ENCODE data around the gene COX10.
A peak's percentile ranks its signal among the peaks of the same experiment; 100 is the strongest.
"Not testable (repeated sequence)": the region's sequence is repeated elsewhere in the genome, so short reads cannot be mapped to it uniquely, and the experiment has no call there.

COX10 gene

DNA sequence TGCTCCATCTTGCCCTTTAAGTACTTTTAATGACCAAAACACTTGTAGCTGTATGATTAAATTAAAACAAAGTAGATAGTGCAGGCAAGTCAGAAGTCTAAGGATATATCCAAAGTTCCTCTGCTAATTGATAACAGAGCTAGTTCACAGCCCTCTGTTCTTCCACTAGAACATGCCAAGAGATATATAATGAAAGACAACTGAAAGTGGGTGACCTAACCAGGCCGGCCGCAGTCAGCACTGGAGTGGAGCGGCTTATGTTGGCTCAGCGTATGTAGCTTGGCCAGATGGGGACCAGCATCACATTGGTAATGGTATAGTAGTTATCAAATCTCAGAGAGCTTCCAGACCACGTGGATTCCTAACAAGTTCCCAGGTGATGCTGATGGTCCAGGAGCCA lies 115.2 kb downstream of the COX10 start:
- DNase-seq, result not testable (repeated sequence)

DNA sequence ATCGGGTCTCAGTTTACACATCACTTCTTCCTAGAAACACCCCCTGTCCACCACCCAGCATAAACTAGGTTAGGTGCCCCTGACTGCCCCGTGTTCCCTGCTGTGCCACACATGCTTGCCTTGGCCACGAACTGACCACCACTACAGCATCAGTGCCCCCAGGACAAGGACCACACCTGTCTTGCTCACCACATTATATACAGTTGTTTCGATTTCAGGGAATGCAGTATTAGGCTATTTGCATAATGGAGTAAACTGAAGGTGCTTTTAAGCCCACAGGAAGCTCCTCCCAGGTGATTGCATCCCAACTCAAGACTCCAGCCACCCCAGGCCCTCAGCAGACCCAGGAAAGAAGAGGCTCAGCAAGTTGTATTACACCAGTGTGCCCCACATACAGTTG lies 117.1 kb downstream of the COX10 start:
- DNase-seq, result not testable (repeated sequence)

DNA sequence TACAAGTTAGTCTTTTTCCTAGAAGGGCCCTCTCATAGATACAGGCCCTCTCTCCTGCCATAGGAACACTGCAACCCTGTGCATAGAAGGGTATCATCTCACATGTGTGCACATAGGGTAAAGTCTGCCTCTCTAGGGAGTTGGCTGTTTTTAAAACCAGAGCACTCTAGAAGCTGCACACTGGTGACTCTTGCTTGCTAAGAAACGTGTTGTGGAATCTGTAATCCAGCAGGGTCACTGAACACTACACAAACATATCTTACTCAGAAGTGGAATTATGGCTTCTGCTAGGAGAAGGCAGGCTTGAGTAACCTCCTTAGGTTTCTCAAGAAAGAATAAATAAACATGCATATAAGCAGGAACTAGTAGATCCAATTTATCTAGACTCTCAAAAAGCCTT lies 121.5 kb downstream of the COX10 start:
- not testable (repeated sequence) for DNase-seq

DNA sequence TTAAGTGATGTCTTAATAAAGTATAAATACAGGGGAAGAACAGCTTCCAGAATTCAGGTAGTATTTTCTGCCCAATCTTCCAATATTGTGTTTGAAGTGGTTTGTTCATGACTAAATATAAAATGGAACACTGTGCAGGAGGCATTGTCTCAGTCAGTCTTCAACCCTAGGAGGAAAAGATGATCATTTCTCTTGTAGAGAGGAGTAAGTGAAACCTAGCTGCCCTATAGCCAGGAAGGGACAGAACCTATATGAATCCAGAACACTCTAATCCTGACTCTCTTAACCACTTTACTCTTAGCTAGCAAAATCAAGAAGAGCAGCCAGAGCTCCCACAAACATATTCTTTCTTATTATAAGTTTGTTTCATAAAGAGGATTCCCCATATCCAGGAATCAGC lies 122.2 kb downstream of the COX10 start:
- not testable (repeated sequence) for DNase-seq

DNA sequence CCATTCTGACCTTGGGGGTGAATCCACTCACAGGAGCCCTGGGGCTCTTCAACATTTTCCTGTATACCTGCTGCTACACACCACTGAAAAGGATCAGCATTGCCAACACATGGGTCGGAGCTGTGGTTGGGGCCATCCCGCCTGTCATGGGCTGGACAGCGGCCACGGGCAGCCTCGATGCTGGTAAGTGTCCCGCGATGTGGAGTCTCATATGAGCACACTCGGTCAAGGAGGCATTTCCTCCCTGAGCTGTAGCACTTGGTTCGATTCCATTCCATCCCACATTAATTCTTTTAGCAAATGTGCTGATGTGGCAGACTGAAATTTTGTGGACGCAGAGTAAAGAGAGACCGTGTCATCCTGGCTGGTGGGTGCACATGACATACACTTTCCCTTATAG lies 122.7 kb downstream of the COX10 start:
- not testable (repeated sequence) for DNase-seq

DNA sequence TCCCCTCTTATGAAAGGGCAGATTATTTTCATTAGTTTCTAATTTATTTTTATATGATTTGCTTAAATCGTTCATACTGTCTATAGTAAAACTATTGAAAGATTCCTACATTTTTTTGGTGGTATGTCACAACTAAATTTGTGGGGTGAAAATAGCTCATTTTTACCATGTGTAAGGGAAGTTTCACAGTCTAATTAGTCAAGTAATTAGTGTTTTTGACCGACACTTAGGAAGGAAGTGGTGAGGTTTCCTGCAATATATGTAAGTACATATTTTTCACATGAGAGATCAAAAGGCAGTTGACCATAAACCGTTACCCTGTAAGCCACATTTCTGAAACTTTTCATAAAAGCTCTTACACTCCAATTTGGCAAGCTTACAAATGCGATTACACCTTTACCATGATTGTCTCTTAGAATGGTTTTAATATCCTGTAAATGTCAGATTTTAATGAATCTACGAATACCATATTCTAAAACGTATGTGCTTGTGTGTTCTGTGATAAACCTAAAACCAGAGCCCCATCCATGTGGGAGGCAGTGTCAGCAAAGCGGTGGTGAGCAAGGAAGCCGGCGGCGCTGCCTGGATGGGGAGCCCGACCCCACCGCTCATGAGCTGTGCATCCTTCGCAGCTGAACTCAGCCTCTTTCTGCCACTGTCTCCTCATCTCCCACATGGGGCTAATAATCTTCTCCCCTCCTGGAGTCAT lies 123.5 kb downstream of the COX10 start:
- not testable (repeated sequence) for DNase-seq

DNA sequence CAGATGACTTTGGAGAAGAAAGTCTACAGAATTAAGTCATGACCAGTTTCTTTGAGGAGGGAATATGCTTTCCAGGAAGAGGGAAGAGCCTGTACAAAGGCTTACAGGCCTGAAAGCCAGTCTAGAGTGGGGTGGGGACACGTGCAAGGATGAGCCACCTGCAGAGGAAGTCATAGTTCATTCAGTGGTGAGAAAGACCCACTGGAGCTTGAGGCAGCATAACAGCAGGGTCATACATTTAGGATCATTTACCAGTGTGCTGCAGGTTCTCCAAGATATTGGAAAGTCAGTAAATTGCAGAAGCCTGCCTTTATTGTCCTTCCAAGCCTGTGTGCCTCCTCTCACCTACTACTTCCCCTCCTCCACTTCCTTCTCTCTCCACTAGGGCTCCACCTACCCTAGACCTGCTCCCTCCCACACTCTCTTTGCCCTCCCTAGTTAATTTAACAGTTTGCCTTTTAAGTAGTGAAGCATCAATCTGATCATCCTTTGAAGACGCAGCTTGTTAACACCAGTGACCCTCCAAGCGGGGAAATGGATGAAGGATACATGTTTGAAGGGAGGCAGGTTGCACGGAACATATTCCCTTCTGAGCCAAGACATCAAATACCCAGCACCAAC lies 127.2 kb downstream of the COX10 start:
- DNase-seq, result no peak

DNA sequence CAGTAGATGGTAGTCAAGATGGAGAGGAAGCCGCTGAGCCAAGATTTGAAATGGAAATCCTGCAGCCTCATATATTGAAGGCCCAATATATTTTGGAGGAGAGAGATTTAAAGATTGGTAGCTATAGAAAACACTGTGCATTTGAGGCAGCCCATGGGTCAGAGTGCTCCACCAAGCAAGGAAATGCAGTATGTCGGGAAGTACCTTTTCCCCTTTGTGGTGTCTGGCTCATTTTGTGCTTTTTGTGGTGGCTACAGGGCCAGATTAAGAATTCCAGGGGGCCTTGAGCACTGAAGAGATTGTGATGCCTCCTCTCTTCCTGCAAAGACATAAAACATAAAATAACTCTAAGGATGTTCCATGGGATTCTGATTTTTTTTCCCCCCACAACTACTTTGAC lies 127.8 kb downstream of the COX10 start:
- no peak for DNase-seq

DNA sequence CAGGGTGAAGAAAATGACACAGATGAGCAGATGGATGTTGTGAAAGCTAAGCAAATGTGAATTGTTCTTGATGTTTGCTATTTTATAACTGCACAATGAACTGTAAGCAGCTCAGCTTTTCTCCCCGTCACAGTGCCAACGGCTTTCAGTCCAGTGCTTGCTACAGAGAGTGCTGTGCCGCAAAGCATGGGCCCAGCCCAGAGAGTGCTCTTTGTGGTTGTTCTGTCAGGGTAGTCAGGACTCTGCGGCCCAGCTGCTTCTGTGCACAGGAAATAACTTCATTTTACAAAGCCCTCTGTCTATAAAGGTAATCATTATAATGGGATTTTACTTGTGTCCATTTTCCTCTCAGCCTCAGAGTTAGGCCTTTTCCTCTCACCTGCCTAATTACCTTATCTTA lies 128.3 kb downstream of the COX10 start:
- no peak for DNase-seq

DNA sequence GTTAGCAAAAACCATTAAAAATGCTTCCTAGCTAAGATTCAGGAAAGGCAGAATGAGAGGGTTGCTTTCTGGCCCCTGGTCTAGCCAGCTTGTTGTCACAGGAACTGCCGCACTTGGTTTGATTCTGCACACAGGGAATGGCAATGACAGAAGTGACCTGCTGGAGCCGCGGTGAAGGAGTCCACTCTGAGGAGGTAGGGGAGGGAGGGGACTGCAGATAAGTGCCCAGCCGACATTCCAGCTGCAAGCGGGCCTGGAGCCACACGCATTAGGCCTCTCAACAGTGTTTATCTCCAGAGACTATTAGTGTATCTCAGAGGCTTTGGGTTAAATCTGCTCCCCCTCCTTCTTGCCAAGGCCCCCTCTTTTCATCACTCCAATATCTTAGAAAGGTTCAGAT lies 128.7 kb downstream of the COX10 start:
- DNase-seq, result no peak

DNA sequence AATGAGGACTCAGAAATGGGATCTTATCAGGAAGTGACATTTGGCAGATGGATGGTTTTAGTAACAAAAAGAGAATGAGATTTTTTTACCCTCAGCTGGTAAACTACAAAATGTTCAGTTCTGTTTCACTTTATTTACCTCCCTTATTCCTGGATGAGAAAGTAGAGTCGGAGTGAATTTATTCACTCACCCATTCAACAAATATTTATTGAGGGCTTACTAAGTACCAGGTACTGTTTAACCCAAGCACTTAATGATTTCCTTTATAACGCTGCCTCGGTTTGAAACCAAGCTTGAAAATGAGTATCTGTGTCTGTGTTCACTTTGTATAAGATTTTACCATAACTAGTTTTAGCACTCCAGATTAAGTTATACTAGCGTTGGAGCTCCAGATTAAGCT lies 129.3 kb downstream of the COX10 start:
- no peak for DNase-seq

DNA sequence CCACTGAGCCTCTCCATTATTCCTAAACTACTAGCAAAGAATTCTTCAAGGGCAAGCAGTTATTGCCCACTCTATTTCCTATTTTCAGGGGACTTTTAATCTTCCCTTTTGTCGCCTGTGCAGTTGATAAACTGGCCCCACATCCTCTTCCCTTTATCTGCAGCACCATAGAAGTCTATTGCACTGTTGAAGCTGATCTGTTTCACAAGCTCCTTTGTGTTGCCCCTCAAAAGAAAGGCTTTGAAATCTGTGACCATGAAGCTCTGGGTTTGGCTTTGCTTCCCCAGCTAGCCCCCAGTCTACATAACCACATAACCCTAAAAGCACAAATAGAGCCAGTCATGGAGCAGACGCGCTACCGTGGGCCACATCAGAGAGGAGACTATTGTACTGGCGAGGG lies 130.3 kb downstream of the COX10 start:
- peak in 1 of 2 donors; percentile 12 for DNase-seq

DNA sequence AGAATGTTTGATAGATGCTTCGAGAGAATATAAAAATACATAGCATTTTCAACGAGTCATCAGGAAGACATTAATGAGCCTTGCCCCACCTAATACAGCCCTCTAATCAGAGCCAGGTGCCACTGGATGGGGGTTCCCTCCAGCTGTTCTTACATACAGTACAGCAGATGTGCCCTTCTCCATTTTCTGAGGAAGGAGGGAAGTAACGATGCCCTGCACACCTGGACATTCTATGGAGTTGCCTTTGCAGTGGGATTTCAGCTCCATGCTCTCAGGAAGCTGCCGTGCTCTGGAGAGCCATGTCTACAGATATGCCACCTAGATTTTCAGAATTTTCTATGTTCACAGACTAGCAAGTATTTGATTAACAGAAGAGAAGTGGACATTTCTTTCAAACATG lies 131.1 kb downstream of the COX10 start:
- DNase-seq, result no peak

DNA sequence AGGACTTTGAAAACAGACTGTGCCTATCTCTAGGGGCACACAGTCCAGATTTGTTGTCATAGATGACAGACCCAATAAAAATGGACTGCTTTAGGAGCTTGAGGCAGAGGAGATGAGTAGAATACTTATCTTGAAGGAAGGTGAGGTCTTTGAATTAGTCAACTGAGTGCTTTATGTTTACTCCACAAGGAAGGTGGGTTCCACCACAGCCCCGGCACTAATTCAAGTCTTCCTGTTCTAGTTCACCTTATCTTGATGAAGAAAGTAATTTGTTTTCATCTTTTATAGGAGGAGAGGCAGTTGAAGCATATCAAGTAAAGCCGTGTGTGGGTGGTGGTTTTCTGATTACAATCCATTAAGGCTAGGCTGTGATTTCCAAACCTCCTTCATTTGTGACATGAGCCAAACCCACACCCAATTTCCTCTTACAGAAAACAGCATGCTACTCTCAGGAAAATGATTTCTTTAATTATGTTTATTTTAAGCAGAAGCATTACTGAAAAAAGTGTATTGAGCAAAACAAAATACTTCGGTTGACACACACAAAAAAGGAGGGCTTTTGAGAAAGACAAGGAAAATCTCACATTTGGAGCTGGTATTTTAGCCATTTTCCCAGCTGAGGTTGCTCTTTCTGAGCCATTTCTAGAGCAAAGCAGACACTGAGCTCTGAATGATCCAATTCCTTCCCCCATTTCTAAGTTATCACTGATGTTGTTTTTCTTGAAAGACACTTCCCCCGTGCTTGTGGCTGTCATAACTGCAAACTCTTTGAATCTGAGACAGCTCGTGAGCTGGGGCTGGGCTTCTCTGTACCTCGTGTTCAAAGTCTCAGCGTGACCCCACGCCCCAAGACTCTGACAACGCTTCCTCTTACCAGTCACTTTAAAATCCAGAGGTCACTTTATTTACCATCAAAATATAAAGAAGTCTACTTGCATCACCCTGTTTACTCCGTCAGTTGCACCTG lies 132.0 kb downstream of the COX10 start:
- DNase-seq, result peak; percentile 84 to 88

DNA sequence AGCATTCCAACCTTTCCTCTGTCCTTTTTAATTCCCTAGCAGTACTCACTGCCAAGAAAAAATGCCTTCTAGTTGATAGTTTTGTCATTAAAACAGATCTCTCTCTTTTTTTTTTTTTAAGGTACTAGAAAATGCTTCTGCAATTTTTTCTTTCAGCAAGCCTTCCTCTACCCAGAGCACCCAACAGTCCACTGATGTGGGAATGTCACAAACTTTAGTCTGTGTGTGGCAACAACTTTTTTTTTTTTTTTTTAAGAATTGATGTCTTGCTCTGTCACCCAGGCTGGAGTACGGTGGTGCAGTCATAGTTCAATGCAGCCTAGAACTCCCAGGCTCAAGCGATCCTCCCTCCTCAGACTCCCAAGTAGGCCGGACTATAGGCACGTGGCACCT lies 132.7 kb downstream of the COX10 start:
- DNase-seq, result peak; percentile 54 to 80

DNA sequence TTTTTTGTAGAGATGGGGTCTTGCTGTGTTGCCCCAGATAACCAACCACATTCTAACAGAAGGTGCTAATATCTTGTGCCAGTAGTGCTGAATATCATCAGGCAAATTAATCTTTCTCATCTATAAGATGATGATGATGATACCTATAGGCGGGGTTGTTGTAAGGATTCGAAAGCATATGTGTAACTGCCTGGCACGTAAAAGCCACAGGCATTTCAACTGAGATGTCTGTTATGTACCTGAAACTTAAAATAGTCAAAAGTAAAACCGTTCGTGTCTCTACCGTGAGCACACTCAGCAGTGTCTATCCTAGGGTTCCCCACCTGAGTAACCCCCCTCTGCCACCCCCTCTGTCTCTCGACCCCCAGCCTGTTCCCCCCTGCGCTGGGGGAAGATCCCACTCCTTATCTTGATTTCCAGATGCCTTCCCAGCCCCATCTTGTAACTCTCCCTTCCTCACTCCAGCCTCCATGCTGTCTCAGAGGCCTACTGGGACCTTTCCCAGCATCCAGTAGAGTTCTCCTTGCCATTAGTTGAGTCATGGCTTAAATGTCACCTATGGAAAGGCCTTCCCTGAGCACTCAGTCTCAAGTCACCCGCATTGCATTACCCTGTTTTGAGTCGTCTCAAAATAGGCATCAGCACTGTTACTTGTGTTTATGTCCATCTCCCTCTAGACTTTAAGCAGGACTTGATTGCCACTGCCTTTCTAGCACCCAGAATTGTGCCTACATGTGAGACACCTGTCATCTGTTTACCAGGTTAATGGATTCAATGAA lies 133.3 kb downstream of the COX10 start:
- no peak for DNase-seq

DNA sequence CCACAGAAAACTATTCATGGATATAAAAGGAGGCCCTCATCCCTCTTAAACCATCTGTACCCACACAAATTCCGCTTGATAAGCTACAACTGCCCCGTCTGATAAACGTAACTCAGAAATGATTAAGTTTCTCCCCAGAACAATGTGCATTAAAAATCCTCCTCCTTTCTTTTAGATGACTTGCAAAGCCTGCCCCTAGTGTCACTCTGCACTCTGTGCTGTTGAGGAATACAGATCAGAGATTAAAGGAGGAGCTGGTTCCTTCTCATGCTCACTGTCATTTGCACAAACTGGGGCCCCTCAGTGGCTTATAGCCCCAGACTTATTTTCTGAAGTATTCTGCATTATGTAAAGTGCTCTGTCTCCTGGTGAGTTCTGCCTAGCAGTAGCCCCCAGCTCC lies 134.1 kb downstream of the COX10 start:
- no peak for DNase-seq

DNA sequence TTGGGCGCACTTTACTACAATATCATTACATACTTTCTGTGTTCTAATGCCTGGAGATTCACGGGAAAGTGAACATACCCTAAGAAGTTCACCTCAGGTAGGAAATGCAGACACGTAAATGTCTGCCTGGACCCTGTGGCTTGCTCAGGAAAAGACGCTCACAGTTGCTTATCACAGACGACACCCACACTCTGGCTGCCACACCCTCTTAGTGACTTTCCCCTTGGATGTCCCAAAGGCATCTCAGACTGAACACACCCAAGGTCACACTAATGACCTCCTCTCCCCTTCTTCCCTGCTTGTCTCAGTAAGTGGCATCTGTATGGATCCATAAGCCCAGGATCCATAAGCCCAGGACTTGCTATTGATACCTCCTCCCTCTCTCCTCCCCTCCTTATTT lies 134.8 kb downstream of the COX10 start:
- no peak for DNase-seq

DNA sequence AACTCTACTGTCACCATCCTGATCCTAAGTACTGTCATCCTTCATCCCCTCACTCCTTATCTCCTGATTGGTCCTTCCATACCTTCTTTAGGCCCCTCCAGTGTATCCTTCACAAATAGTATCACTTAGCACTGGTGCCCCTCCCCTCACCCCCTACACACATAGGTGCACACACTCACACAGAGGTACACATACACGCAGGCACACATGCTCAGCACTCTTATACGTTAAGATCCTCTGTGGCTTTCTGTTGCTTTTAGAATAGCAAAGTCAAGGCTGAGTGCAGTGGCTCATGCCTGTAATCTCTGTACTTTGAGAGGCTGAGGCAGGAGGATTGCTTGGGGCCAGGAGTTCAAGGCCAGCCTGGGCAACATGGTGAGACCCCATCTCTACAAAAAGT lies 135.2 kb downstream of the COX10 start:
- DNase-seq, result no peak

DNA sequence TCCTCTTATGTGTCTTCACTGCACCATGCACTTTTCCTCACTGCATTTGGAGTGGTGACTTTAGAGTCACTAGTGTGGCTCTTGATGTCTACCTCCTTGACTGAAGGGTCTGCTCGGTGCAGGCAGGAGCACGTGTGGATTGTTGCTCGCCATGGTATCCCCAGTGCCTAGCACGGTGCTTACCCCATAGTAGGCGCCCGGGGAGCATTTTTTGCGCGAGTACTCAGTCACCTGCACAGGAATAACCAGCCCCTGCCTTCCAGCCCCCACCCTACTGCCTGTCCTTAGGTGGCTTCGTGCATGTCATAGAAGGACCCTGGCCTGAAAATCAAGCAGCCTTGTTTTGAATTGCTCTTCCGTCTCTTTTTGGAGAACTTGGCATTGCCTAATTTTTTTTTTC lies 136.1 kb downstream of the COX10 start:
- no peak for DNase-seq

DNA sequence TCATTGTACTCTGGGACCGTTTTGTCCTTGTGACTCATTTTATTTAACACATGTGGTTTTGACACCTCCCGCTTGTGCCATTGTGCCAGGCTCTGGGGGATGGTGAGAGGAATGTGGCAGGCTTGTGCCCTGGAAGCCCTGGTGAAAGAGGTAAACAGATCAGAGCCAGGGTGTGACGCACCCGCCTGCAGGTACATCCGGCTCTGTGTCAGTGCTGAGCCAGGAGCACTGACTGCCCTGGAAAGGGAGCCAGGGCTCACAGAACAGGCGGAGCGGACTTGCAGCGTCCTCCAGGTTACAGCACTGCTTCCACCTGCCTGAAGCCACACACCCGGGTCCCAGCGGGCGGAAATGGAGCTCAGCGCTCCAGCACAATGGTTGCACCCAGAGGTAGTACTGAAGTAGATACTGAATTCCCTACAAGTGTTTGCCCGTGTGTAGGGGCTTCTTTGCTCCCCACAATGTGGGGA lies 136.7 kb downstream of the COX10 start:
- DNase-seq, result no peak

DNA sequence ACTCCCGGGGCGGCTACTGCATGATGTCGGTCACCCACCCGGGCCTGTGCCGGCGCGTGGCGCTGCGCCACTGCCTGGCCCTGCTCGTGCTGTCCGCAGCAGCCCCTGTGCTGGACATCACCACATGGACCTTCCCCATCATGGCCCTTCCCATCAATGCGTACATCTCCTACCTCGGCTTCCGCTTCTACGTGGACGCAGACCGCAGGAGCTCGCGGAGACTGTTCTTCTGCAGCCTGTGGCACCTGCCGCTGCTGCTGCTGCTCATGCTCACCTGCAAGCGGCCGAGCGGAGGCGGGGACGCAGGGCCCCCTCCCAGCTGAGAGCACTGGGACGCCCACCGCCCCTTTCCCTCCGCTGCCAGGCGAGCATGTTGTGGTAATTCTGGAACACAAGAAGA lies 137.6 kb downstream of the COX10 start:
- DNase-seq, result no peak

DNA sequence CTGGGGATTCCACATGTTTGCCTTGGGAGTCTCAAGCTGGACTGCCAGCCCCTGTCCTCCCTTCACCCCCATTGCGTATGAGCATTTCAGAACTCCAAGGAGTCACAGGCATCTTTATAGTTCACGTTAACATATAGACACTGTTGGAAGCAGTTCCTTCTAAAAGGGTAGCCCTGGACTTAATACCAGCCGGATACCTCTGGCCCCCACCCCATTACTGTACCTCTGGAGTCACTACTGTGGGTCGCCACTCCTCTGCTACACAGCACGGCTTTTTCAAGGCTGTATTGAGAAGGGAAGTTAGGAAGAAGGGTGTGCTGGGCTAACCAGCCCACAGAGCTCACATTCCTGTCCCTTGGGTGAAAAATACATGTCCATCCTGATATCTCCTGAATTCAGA lies 138.5 kb downstream of the COX10 start:
- DNase-seq, result no peak

Data from inflammatory macrophage (primary cell).